Activated CD8-positive, alpha-beta memory T cell treated with anti-CD3 and anti-CD28 coated beads, Interleukin-2, amount 10 ng/mL, durations not matched to agents 7 days and 5 days (primary cell): ENCODE measurements around the gene JPH4. TPM values are rescaled to one million over a fixed set of nuclear protein-coding genes. Genes with fewer than 3 reads are reported as not detected.
A peak's percentile ranks its signal among the peaks of the same experiment; 100 is the strongest.

Experiments used
- ATAC-seq: fragments of 150-1000 bp; cut with Tn5 transposase; one replicate; pipeline ENCODE4 v1.10.0; 2021; ENCODE audit warnings: moderate library complexity
- CTCF ChIA-PET: fragments of 350-600 bp; sonication (Branson Sonifier 250); formaldehyde crosslinking; loops from one replicate; lab custom pipeline; 2021; ENCODE audit warnings: antibody characterized with exemption; lab: Charles Lee
- DNase-seq: peaks from one replicate; pipeline ENCODE4 v3.0.0-alpha.2; 2020
- H3K27ac Mint-ChIP-seq: one replicate; pipeline ENCODE4 v1.8.0; 2021; ENCODE audit warnings: mild to moderate bottlenecking, mixed read lengths
- H3K27me3 Mint-ChIP-seq: one replicate; pipeline ENCODE4 v1.8.0; 2021; ENCODE audit warnings: mixed read lengths
- H3K36me3 Mint-ChIP-seq: one replicate; pipeline ENCODE4 v1.8.0; 2021; ENCODE audit warnings: mild to moderate bottlenecking, mixed read lengths
- H3K4me1 Mint-ChIP-seq: one replicate; pipeline ENCODE4 v1.8.0; 2021; ENCODE audit warnings: mixed read lengths
- H3K4me3 Mint-ChIP-seq: one replicate; pipeline ENCODE4 v1.8.0; 2021; ENCODE audit warnings: mild to moderate bottlenecking, moderate library complexity, mixed read lengths
- H3K9me3 Mint-ChIP-seq: one replicate; pipeline ENCODE4 v1.8.0; 2022; ENCODE audit warnings: low read depth, mixed read lengths
- total RNA-seq, 2 experiments: library from RNA; stranded (reverse); gene quantifications; one replicate each; pipeline ENCODE4 v1.2.3, GENCODE V29; 2021

JPH4 gene
- total RNA-seq = under 1 TPM in 1 of 2 experiments, not detected in 1; 0.77 TPM

DNA sequence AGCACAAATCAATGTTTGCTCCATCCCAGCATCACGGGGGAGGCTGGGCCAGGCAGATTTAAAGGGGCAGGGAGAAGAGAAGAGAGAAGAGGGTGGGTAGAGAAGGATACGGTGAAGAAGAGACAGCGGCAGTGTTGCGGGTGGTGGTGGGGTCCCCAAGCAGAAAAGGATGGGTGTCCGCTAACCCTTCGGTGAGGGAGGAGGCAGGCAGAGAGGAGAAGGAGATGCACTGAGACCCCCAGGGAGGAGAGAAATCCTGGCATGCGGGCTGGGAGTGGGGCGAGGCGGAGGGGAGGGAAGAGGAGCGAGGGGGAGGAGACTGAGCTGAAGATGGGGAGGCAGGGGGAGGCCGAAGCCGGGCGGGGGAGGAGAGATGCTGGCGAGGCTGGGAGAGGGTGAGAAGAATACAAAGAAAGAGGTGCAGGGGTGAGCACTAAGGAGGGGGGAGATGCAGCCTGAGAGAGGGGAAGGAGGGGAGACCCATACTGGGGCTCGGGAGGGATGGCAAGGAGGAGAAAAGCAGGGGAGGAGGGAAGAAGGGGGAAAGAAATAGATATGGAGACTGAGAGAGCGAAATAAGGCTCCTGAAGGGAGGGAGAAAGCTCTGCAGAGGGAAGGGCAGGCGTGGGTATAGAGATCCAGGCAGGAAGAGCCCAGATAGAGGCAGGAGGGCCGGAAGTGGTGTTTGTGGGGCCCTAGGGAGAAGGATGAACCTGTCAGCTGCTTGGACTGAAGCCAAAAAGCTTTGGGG lies at the start of gene JPH4:
Gene JPH4, minus strand, starts transcription at position 231 of the 751 bp plus-strand sequence. CDS start 1,337 bp downstream, outside the sequence.
- ATAC-seq (no peak), DNase-seq (peak; percentile 11)
- H3K27ac Mint-ChIP-seq = no peak within 1 kb of the TSS
- peaks cover 11% of the 10 kb centered on the region for H3K4me1 Mint-ChIP-seq
- no peaks in the 10 kb centered on the region for H3K36me3 Mint-ChIP-seq
- peaks cover 57% of the 10 kb centered on the region for H3K27me3 Mint-ChIP-seq
- H3K9me3 Mint-ChIP-seq = no peaks in the 10 kb centered on the region
- CTCF ChIA-PET = no interaction called here
- no peak within 1 kb of the TSS for H3K4me3 Mint-ChIP-seq

DNA sequence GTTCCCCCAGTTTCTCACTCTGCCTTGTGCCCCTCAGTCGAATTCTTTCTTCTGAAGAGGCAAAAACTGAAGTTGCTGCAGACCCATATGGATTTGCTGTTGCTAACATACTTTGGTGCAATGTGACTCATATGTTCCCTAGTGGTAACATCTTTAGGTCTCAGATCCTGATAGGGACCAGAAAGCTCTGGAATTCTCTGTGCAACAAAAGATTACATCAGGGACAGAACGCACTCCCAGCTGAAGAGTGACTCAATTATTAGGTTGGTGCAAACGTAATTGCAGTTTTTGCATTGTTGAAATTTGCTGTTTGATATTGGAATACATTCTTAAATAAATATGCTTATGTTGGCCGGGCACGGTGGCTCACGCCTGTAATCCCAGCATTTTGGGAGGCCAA lies 49.4 kb upstream of the JPH4 start:
- ATAC-seq = no peak
- CTCF ChIA-PET = interaction anchor here (1.0 to 1.6 kb wide), 4 partner anchors 16 to 99 kb away, joined by 3 to 6 read pairs (median 4); no protein-coding TSS in a partner anchor
- H3K9me3 Mint-ChIP-seq = peaks cover 5% of the 10 kb centered on the region
- peaks cover 28% of the 10 kb centered on the region for H3K4me1 Mint-ChIP-seq
- H3K27me3 Mint-ChIP-seq = peaks cover 2% of the 10 kb centered on the region
- no peak for DNase-seq
- peaks cover 8% of the 10 kb centered on the region for H3K36me3 Mint-ChIP-seq
- H3K27ac Mint-ChIP-seq = no peak overlapping the region
- no peak overlapping the region for H3K4me3 Mint-ChIP-seq

DNA sequence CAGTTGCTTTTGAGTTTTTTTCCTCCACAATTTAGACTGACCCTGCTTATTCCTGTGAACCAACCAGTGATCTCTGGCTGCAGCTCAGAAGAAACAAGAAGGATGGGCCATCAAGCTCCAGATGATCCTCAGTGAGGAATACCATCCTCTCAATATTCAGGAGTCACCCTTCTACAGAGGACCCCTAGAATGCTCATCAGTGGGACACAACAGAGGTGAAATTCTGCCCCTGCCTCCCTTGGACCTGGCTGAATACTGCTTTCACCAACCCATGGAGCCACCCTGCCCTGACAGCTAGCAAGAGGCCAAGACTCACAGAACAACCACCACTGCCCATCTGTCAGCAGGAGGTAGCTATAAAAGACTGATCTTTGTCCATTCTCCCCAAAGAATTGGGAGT lies 48.4 kb upstream of the JPH4 start:
- Mint-ChIP-seq H3K27me3 (peaks cover 2% of the 10 kb centered on the region), H3K9me3 (peaks cover 7% of the 10 kb centered on the region), H3K4me1 (peaks cover 23% of the 10 kb centered on the region), H3K4me3 (no peak overlapping the region), H3K36me3 (peaks cover 8% of the 10 kb centered on the region), H3K27ac (no peak overlapping the region)
- DNase-seq (no peak), ATAC-seq (no peak)
- CTCF ChIA-PET = interaction anchor here (1.0 to 2.8 kb wide), 4 partner anchors 15 to 100 kb away, joined by 3 to 10 read pairs (median 4); no protein-coding TSS in a partner anchor

DNA sequence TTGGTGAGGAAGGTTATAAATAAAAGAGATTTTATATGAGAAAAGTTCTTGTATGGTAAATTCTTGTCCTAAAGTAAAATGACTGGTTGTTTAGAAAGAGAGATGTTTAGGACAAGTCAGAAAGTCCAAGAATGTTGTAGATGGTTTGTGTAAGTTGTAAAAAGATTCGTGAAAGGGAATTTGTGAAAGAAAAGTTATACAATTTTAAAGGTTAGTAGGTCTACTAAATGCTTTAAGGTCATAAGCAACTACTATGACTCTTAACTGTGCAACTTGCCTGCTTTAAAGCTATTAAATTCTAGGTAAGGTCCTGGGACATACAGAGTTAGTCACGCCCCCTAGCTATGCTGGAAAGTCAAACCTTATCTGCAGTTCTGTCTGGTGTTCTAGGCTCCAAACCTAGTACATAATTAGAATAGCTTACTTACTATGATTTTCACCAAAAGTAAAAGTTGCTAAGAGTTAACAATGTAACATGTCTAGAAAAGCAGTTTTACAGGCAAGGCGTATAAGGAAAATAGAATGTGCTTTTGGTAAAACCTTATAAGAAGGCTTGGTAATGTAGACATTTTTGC lies 46.3 kb upstream of the JPH4 start:
- H3K9me3 Mint-ChIP-seq = peaks cover 7% of the 10 kb centered on the region
- CTCF ChIA-PET = interaction anchor here (1.3 to 2.8 kb wide), 4 partner anchors 16 to 304 kb away, joined by 3 to 10 read pairs (median 4); no protein-coding TSS in a partner anchor
- H3K27ac Mint-ChIP-seq = no peak overlapping the region
- H3K4me3 Mint-ChIP-seq = no peak overlapping the region
- H3K4me1 Mint-ChIP-seq = peaks cover 5% of the 10 kb centered on the region
- DNase-seq (no peak), ATAC-seq (no peak)
- peaks cover 8% of the 10 kb centered on the region for H3K36me3 Mint-ChIP-seq
- peaks cover 6% of the 10 kb centered on the region for H3K27me3 Mint-ChIP-seq

DNA sequence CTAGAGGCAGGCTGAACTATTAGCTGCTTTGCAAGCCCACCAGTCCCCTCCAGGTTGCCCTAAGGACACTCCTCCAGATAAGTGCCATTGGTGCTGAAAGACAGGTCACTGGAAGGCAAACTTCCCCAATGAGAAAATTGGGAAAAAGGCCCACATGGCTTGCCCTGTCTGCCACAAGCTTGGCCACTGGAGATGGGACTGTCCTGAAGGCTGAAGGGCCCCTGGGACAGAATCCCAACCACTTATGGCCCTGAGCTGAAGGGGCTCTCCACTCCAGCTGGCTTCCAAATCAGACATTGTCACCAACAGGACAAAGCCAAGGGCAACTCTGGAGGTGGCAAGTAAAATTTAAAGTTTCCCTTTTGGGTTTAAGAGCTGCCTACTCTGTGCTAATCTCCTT lies 45.4 kb upstream of the JPH4 start:
- H3K27ac Mint-ChIP-seq = no peak overlapping the region
- H3K4me1 Mint-ChIP-seq = peaks cover 2% of the 10 kb centered on the region
- CTCF ChIA-PET = interaction anchor here (1.8 to 2.4 kb wide), 2 partner anchors 17 to 286 kb away, joined by 3 to 6 read pairs; no protein-coding TSS in a partner anchor
- peaks cover 7% of the 10 kb centered on the region for H3K9me3 Mint-ChIP-seq
- no peak overlapping the region for H3K4me3 Mint-ChIP-seq
- ATAC-seq (no peak), DNase-seq (no peak)
- peaks cover 8% of the 10 kb centered on the region for H3K36me3 Mint-ChIP-seq
- H3K27me3 Mint-ChIP-seq = peaks cover 12% of the 10 kb centered on the region

DNA sequence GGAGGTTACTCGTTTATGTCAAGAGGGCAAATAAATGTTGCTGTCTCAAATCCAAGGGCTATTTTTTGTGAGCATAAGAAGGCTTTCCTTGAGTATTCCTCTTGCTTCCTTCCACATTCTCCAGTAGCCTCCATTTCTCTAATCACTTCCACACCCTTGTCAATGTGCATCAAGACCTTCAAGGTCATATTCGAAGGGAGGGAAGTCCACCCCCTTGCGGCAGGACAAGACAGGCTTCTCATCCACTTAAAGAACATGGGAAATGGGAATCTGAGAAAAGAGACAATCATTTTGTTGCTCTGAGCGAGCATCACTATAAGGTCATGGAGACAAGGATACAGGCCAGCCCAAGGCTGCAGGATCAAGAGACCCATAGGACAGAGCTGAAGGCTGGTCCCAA lies 44.4 kb upstream of the JPH4 start:
- ATAC-seq = no peak
- DNase-seq = no peak
- peaks cover 7% of the 10 kb centered on the region for H3K9me3 Mint-ChIP-seq
- H3K4me3 Mint-ChIP-seq = no peak overlapping the region
- no peak overlapping the region for H3K27ac Mint-ChIP-seq
- peaks cover 13% of the 10 kb centered on the region for H3K27me3 Mint-ChIP-seq
- H3K4me1 Mint-ChIP-seq = peaks cover 3% of the 10 kb centered on the region
- CTCF ChIA-PET = interaction anchor here (0.9 to 3.9 kb wide), 4 partner anchors 9 to 144 kb away, joined by 4 to 24 read pairs (median 5); no protein-coding TSS in a partner anchor
- H3K36me3 Mint-ChIP-seq = peaks cover 8% of the 10 kb centered on the region

DNA sequence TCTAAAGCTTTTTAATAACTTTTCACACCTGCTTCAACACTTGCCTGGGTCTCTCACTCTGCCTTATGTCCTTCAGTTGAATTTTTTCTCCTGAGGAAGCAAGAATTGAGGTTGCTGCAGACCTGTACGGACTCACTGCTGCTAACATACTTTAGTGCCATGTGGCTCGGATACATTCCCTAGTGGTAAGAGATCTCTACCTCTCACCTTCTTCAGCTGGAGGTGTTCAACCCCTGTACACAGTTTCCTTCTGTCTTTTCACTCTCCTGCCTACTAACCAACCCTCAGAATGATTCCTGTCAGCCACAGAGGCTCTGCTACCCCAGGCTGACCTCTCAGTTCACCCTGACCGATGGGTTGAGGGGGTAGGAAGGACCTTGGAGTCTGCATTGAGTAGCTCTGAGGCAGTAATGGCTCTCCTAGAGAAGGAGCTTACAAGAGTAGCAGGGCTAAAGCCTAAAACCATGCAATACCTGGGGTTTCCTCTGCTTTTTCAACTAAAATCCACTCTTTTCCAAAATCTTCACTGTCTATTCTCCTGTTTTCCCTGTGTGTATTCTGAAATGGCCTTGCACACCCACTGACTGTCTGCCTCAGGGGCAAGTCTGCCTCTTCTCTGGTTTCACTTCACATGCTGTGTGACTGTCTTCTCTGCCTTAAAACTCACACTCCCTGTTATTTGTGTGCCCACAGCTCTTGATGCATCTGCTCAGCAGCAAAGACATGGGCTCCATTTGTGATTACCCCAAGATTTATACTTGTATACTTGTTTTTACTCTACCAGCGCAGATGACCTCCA lies 43.5 kb upstream of the JPH4 start:
- peaks cover 7% of the 10 kb centered on the region for H3K9me3 Mint-ChIP-seq
- CTCF ChIA-PET = interaction anchor here (0.9 to 3.9 kb wide), 4 partner anchors 10 to 143 kb away, joined by 4 to 24 read pairs (median 4); no protein-coding TSS in a partner anchor
- H3K4me3 Mint-ChIP-seq = no peak overlapping the region
- ATAC-seq (no peak), DNase-seq (no peak)
- H3K4me1 Mint-ChIP-seq = peaks cover 3% of the 10 kb centered on the region
- H3K36me3 Mint-ChIP-seq = peaks cover 8% of the 10 kb centered on the region
- H3K27me3 Mint-ChIP-seq = peaks cover 13% of the 10 kb centered on the region
- no peak overlapping the region for H3K27ac Mint-ChIP-seq

DNA sequence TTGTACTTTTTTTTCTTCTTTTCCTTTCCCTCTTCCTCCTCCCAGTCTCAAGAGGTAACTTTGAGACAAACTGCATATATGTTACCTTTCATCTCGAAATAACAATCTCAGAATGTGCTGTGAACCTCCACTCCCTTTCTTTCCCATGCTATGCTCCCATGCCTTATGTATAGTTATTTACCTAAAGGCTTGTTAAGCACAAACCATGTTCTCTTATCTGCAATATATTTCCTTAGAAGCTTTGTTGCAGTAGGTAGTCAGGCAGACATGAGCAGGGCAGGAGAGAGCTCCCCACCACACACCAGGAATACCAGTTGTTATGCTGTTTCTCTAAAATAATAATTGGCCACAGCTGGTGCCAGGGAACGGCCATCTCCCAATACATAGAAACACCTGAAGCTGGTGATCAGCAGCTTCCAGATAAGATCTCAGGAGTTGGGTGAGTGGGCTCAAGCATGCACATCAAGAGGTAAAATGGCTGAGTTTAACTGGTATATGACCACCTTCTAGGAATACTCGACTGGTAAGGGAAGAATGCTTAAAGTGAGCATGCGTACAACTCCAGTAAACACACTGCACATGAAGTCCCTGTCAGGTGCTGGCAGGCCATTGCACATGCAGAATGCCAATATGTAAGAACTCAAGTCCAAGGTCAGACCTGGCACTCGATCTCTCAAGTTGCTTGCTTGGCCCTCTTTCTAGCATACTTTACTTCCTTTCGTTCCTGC lies 42.8 kb upstream of the JPH4 start:
- DNase-seq = no peak
- Mint-ChIP-seq H3K9me3 (peaks cover 7% of the 10 kb centered on the region), H3K27me3 (peaks cover 11% of the 10 kb centered on the region), H3K4me3 (no peak overlapping the region), H3K4me1 (peaks cover 3% of the 10 kb centered on the region), H3K27ac (no peak overlapping the region), H3K36me3 (peaks cover 8% of the 10 kb centered on the region)
- ATAC-seq = no peak
- CTCF ChIA-PET = interaction anchor here (1.8 to 3.9 kb wide), 2 partner anchors 10 to 32 kb away, joined by 5 to 24 read pairs; no protein-coding TSS in a partner anchor

DNA sequence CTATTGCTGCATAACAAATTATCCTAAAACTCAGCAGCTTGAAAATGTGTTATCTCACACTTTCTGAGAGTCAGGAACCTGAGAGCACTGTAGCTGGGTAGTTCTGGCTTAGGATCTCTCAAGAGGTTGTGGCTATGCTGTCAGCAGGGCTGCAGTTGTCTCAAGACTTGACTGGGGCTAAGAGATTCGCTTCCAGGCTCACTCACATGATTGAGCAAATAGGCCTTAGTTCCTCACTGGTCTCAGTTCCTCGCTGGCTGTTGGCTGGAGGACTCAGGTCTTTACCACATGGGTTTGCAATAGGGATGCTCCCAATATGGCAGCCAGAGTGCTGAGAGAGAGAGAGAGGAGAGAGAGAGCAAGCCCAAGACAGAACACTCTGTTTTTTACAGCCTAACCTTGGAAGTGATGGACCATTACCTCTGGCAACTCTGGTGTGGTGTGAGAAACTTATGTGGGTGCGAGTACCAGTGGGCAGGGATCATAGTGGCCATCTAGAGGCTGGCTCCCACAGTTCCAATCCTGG lies 41.6 kb upstream of the JPH4 start:
- Mint-ChIP-seq H3K4me3 (no peak overlapping the region), H3K9me3 (peaks cover 7% of the 10 kb centered on the region), H3K27me3 (peaks cover 11% of the 10 kb centered on the region), H3K4me1 (peaks cover 3% of the 10 kb centered on the region), H3K27ac (no peak overlapping the region), H3K36me3 (peaks cover 8% of the 10 kb centered on the region)
- CTCF ChIA-PET = interaction anchor here (1.2 to 3.9 kb wide), 3 partner anchors 12 to 31 kb away, joined by 3 to 24 read pairs (median 5); no protein-coding TSS in a partner anchor
- no peak for ATAC-seq
- DNase-seq = no peak

DNA sequence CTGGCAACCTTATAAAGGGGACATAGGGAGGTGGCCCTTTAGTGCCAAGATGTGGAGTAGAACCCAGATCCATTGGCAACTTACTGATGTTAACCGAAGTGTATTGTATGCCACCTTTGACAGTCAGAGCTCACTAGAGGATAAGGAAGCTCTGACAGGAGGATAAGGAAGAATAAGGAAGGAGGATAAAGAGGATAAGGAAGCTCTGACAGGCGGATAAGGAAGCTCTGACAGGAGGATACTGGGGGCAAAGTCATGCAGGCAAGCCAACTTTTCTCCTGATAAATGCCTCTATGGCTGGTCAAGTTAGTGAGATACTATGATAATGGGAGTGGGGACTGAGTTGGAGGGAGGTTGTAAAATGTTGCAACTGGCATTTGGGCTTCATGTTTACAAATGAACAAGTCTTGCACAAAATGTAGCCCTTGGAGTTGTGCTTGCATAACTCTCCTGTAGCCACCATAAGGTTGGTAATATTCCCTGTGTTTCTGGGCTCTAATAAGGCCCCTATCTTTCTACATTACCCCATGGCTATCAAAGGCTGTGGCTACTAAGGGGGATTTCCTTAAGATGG lies 39.9 kb upstream of the JPH4 start:
- no peak overlapping the region for H3K27ac Mint-ChIP-seq
- peaks cover 3% of the 10 kb centered on the region for H3K4me1 Mint-ChIP-seq
- CTCF ChIA-PET = interaction anchor here (0.9 kb wide), 1 partner anchor 13 kb away, joined by 3 read pairs; no protein-coding TSS in a partner anchor
- H3K9me3 Mint-ChIP-seq = peaks cover 2% of the 10 kb centered on the region
- peaks cover 11% of the 10 kb centered on the region for H3K27me3 Mint-ChIP-seq
- ATAC-seq (no peak), DNase-seq (no peak)
- H3K36me3 Mint-ChIP-seq = no peaks in the 10 kb centered on the region
- no peak overlapping the region for H3K4me3 Mint-ChIP-seq

DNA sequence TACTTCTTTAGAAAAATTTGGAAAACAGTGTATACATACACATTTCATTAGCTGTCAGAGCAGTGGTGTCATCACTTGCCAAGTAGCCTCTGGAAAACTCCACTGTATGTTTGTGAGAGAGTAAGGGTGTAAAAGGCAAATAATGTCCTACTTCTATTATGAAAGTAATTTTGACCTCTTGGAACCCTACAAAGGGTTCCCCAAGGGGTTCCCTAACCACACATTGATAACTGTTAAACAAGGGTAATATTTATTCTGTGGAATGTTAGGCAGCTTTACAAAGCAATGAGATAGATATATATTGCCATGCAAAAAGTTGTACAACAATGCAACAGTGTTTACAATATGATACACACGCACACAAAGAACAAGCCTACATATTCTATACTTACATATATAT lies 38.9 kb upstream of the JPH4 start:
- no peak overlapping the region for H3K27ac Mint-ChIP-seq
- peaks cover 11% of the 10 kb centered on the region for H3K27me3 Mint-ChIP-seq
- no peak overlapping the region for H3K4me3 Mint-ChIP-seq
- peaks cover 3% of the 10 kb centered on the region for H3K4me1 Mint-ChIP-seq
- no peak for ATAC-seq
- H3K9me3 Mint-ChIP-seq = peaks cover 2% of the 10 kb centered on the region
- DNase-seq = no peak
- H3K36me3 Mint-ChIP-seq = no peaks in the 10 kb centered on the region
- CTCF ChIA-PET = interaction anchor here (0.9 kb wide), 1 partner anchor 14 kb away, joined by 3 read pairs; no protein-coding TSS in a partner anchor

DNA sequence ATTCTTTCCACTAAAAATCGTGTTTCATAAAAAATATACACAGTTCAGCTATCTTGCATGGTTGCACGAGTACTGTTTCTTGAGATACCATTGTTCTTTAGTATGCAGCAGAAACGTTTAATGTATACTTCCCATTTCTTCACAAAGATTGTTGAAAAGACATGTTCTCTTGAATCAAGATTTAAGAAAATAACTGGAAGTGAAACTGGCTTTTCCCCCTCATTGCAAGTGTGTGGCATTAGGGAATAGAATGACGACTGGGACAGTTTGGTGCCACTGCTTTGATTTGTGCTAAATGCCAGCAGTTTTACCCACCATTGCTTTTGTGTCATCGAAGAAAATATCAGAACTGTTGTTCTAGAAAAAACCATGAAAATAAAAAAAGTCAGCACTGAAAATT lies 37.3 kb upstream of the JPH4 start:
- Mint-ChIP-seq H3K27me3 (peaks cover 11% of the 10 kb centered on the region), H3K27ac (no peak overlapping the region), H3K36me3 (peaks cover 2% of the 10 kb centered on the region), H3K4me1 (peaks cover 10% of the 10 kb centered on the region), H3K9me3 (no peaks in the 10 kb centered on the region), H3K4me3 (no peak overlapping the region)
- CTCF ChIA-PET = interaction anchor here (0.9 to 6.6 kb wide), 4 partner anchors 10 to 26 kb away, joined by 3 to 35 read pairs (median 8); no protein-coding TSS in a partner anchor
- DNase-seq (no peak), ATAC-seq (no peak)
